Measurements from ENCODE around the gene KLK1. TPM values are rescaled to one million over a fixed set of nuclear protein-coding genes. Genes with fewer than 3 reads are reported as not detected.
"Not testable (repeated sequence)": the region's sequence is repeated elsewhere in the genome, so short reads cannot be mapped to it uniquely, and the experiment has no call there.

Gene KLK1
- polyA plus RNA-seq, 1 donor: 0.96 TPM

GRCh38 chr19:50792272-50793250, 31.0 kb downstream of the KLK1 start:
- DNase-seq: no peak

- DNase-seq: no peak
Measured at GRCh38 chr19:50791594-50792271, 31.9 kb downstream of the KLK1 start.

GRCh38 chr19:50790922-50791467, 32.6 kb downstream of the KLK1 start:
- DNase-seq: no peak

- DNase-seq: no peak
Measured at GRCh38 chr19:50790396-50790795, 33.2 kb downstream of the KLK1 start, which contains the start of gene ACP4. Gene ACP4 (plus strand): TSS chr19:50790415. CDS start chr19:50790415, 0 bp downstream.

GRCh38 chr19:50785329-50785728, 38.3 kb downstream of the KLK1 start:
- DNase-seq: no peak

GRCh38 chr19:50784710-50785109, 38.9 kb downstream of the KLK1 start:
- DNase-seq: no peak

- not testable (repeated sequence) for DNase-seq
Measured at GRCh38 chr19:50783848-50784152, 39.8 kb downstream of the KLK1 start.

- DNase-seq: no peak
Measured at GRCh38 chr19:50780753-50781435, 42.7 kb downstream of the KLK1 start.

GRCh38 chr19:50779504-50780457, 43.8 kb downstream of the KLK1 start:
- no peak for DNase-seq

- DNase-seq: no peak
Measured at GRCh38 chr19:50778906-50779430, 44.6 kb downstream of the KLK1 start.

- DNase-seq: no peak
Measured at GRCh38 chr19:50777830-50778303, 45.7 kb downstream of the KLK1 start.

- no peak for DNase-seq
Measured at GRCh38 chr19:50777261-50777660, 46.3 kb downstream of the KLK1 start.

GRCh38 chr19:50776131-50776530, 47.5 kb downstream of the KLK1 start:
- DNase-seq: no peak

GRCh38 chr19:50773454-50773853, 50.1 kb downstream of the KLK1 start:
- not testable (repeated sequence) for DNase-seq

- DNase-seq: not testable (repeated sequence)
Measured at GRCh38 chr19:50772912-50773311, 50.7 kb downstream of the KLK1 start.

- DNase-seq: no peak
Measured at GRCh38 chr19:50772476-50772875, 51.1 kb downstream of the KLK1 start.

GRCh38 chr19:50770888-50771287, 52.7 kb downstream of the KLK1 start:
- no peak for DNase-seq

- DNase-seq: not testable (repeated sequence)
Measured at GRCh38 chr19:50770164-50770563, 53.4 kb downstream of the KLK1 start, which contains the start of gene GPR32. Gene GPR32 (plus strand): TSS chr19:50770464. CDS start chr19:50770601, 137 bp downstream.

All from left kidney (tissue), 2 donors.